NCI-H1436 (cell line): ENCODE data around the gene RIMS1.

ENCODE experiments used
- DNase-seq: peaks from one replicate; lab custom pipeline; 2025; lab: John Stamatoyannopoulos, UW

The RIMS1 gene

DNA sequence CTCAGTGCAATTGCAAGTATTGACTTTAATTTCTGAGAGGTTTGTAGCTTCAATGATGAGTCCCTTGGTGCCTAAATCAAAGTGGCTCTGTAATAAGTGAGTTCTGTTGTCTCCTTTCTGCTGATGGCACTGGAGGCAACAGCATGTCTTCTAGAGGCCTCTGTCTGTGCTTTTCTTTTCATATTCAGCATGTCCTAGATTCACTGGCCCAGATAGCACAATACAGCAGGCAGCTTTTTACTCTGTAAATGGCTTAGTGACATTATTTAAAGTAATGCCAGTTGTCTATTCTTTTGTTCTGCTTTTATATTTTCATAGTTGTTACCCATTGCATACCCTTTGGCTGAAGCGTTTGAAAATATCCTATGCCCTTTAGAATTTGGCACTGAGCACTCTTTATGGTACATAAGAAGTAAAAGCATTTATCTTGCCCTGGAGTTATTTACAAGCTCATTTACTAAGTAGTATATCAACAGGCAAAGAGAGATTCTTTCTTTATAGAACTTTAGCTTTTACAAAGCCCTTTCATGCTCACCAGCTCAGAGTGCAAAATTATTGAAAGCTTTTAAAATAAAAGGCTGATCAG, 464.0 kb downstream of the RIMS1 start:
- no peak for DNase-seq

DNA sequence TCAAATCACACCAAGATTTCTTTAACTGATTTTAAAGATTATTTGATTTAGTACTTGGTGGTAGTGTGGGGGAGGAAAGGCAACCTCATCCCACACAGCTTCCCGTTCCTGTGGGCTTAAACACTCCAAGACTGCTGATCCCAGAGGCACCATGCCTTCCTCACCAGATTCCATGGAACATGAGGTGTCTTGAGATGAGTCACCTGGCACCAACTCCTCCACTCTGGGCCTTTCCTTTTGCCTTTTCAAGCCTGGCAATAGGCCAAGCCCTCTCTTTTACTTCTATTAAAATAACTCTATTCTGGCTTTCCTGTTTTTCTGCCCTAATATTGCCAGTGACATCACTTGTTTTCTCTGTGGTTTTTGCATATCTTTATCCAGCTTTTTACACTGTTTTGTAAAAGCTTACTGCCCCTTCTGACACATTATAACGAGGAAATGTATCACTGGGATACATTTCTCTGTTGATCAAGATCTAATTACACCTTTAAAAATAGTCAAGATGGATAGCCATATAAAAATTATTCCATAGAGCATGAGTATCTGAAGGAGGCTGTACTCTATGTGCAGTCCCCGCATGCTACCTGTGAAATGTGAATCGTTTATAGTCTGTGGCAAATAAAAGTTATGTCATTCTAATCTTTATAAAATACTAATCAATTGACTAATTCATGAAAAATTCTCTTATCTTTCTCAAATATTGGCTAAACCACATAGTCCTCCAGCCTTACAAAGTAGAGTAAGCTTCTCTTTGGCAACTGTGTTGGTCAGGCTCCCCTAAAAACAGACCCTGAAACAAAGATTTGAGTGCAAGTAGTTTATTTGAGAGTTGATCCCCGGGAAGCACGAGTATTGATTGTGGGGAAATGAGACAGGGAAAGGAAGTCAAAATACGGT, 477.7 kb downstream of the RIMS1 start:
- no peak for DNase-seq

DNA sequence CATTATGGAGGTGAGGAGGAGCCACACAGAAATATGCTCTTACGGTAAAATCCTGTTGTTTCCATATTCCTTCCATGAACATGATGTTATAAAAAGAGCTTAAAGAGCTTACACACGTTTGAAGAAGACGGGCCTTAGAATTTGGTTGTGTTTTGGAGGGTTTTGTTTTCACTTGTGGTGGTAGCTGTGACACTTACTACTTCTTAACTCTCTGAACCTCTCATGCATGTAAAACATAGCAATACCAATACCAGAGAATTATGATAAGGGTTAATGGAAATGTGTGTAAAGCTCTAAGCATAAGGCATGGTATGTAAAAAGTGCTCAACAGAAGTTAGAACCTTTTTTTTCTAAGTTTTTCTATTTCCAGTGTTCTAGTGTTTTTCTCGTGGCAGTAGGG, 479.4 kb downstream of the RIMS1 start:
- no peak for DNase-seq

DNA sequence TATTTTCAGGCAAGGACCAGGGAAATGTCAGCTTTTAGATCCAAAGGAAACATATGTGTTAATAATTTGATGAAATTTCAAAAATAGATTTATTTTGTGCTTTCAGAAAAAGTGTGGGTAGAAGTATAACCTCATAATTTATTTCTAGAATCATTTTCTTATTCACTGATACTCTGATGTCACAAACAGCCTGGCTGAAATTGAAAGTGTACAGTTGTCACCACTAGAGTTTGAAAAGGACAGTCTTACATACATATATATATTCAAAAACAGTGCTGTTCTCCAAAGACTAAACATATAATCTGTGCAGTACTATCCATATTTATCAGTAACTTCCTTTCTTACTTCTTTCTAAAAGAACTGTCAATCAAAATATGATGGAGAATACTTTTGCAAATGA, 481.1 kb downstream of the RIMS1 start:
- DNase-seq = no peak

DNA sequence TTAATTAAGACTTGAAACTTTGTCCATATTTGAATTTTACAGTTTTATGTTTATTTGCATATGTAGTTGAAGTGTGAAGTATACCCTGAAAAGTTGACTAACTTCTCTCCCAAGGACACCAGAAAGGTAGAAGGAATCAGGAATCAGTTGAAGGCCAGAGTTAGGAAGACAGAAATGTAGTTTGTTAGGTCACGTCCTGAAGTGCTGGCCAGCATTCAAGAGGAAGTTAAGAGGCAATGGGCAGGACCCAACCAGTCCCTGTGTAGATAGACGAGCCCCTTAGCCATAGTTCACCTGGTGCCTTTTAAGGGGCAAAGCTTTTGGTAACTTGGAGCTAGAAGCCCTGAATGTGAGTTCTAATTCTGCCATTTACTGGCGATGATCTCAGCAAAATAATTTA, 485.1 kb downstream of the RIMS1 start:
- DNase-seq = no peak

DNA sequence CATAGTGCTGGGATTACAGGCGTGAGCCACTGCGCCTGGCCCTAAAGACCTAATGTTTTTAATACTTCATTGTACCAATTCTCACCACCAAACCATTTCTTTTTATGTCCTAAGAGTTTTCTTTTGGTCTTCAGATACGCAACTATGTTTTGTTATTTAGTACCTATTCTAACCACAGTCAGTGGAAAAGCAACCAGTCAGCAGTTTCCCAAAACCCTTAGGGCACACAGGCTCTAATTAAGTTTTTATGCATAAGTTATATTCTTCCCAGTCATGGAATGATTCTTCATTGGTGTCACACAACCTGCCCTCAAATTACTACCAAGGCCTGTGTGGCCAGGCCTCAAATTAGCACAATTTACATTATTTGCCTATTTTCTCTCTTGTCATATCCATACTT, 487.8 kb downstream of the RIMS1 start:
- no peak for DNase-seq

DNA sequence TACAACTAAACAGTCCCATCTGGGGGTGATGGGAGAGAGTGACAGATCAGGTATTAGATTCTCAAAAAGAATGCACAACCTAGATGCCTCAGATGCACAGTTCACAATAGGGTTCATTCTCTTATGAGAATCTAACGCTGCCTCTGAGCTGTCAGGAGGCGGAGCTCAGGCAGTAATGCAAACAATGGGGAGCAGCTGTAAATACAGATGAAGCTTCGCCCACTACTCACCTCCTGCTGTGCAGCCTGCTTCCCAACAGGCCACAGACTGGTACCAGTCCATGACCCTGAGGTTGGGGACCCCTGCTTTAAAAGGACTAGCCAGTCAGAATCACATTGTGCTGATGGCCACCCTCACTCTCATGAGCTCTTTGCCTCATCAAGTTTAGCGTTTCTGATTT, 488.5 kb downstream of the RIMS1 start:
- DNase-seq = no peak

DNA sequence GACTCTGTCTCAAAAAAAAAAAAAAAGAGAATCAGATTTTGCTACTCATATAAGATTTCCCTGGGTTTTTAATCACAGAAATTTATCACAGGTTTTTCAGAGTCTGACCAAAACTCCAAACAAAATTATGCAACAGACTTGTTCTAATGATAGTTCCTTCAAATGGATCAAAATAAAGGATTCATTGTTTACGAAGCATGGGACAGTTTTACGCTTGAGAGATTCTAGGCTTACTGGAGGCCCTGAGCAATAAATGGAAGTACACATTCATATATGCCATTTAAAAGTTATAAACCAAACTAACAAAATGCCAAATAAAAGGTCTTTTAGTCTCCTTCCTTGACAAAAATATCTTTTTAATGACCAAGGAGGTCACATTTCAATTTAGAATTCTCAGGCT, 490.4 kb downstream of the RIMS1 start:
- no peak for DNase-seq

DNA sequence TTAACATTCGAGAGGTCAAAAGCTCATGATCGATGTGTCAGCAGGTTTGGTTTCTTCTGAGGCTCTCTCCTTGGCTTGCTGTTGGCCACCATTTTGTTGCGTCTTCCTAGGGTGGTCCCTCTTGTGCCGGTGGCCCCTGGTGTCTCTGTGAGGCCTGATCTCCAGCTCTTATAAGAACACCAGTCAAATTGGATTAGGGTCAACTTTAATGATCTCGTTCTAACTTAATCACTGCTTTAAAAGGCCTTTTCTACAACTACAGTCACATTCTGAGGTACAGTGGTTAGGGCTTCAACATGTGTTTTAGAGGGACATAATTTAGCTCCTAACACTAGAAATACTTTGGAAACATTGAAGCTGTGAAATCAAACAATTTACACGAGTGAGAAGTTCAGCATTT, 494.7 kb downstream of the RIMS1 start:
- DNase-seq = no peak

DNA sequence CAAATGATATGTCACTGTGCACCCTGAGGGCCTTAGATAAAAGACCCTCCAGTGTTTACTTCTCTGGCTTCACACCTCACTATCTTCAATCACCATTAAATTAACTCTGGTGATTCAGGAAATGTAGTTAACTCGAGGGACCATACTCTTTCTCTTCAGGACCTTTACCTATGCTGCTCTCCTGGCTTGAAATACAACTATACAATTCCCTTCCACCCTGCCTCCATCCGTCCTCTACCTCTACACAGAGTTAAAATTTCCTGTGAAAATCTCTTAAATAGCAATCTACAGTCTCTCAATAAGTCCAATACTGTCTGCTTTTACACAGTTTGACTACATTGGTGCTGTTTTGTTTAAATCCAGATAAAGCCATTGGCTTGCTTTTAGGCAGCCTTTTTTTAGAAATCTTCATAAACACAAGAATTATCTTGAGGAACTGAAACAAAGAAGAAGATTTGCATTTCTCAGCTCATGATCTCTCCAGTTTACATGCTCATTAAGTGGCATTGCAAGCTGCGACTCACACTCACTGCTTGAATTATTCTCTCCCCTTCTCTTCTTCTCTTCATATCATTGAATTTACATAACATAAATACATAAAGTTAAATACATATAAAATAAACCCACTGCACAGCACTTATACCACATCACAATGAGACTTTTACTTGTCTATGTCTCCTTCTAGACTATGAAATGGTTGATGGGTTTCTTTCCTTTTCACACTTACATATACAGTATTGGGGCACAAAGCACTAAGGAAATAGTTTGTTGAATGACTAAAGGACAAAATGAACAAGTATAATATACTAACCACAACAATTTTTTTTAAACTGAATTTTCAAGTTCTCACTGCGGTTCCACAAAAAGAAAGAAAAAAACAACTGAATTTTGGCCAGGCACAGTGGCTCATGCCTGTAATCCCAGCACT, 496.5 kb downstream of the RIMS1 start:
- DNase-seq = no peak

DNA sequence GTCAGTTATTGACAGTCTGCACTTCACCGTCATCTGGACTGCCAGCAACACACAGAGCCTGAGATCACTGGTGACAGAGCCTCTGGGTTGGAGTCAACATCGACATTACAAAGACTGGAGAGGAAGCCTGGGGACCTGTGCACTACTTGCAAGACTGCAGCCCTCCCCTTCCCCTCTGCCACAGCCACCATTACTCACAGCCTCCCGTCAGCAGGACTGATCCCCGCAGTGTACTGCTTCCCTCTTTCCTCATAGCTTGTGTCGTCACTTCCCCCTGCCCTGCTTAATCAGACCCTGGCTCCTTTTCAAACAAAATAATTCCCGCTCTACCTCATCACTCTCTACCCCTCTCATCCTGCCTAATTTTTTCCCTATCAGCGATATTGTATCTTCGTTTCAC, 500.0 kb downstream of the RIMS1 start:
- no peak for DNase-seq

DNA sequence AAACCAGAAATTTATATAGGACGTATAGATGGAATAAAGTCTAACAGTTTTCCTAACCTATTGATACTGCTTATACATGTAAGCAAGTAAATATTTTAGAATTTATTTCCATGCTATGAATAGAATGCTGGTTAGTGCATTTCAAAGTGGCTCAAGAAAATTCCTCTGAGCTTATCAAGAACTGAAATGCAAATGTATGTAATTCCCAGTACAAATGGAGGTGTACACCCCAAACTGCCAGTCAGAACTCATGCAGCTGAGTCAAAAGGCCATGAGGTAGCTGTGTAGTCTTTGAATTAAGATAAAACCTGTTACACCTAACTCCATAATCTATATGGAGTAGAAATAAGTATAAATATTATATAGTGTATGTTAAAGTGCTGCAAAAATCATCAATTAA, 503.3 kb downstream of the RIMS1 start:
- no peak for DNase-seq

DNA sequence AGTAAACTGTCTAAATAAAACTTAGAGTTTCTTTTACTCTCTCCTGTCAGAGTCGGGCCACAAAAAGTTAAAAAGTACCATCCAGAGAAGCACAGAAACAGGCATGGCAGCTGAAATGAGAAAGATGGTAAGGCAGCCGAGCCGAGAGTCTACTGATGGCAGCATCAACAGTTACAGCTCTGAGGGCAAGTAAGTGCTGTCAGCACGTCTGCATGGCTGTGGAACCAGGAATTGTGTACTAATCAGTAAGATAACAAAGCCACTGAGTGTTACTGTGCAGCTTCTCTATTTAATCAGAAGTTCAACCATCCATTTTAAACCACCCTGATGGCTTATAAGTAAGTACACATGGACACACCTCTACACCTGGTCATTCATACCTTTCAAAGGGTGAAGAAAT, 504.2 kb downstream of the RIMS1 start:
- no peak for DNase-seq

DNA sequence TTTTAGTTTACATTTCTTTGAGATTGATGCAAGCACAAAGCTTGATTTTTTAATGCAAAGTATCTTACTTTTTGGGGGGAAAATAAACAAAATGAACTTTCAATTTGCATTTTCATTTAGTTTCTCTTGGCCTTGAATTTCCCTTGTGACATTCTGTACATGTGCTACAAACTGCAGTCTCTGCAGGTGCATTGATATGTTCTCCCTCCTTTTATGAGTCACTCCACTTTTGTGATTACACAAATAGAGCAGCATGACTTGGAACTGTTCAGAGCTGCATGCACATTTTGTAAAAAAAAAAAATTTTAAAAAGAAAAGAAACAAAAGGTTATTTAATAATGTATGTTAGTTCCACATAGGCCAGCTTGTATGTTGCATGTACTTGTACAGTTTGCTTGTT, 515.5 kb downstream of the RIMS1 start:
- DNase-seq = no peak

DNA sequence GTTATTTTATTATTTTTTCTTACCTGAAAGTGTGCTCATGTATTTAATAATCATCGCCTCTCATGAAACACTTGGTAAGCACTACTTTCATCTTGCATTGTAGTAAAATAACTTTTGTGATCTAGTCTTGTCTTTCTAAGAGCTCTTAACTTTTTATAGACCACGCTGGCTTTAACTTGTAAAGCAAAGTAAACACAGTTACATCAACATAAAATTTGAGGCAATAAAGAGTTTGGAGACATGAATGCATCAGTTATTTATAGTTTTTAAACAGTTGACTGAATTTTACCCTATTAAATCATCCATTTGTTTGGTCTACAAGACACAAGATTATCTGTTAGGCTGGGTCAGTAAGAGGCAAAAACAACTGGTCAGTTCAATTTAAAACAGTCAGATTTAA, 517.1 kb downstream of the RIMS1 start:
- no peak for DNase-seq

DNA sequence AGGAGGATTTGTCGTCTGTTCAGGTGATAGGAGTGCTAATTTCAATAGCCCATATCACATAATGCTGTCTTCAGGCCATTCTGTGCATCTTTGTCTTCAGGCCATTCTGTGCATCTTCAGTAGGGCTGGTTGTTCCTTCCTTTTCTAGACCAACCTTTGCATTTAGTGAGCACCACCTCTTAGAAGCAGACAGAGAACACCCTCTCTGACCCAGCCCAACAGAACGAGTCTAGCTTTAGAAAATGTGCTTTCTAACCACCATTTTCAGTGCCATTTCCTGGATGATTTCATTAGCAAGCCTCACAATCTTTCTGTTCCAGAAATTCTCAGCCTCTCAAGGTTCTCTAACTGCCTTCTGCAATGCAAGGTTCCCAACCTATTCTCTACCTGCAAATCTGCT, 520.2 kb downstream of the RIMS1 start:
- DNase-seq = no peak

DNA sequence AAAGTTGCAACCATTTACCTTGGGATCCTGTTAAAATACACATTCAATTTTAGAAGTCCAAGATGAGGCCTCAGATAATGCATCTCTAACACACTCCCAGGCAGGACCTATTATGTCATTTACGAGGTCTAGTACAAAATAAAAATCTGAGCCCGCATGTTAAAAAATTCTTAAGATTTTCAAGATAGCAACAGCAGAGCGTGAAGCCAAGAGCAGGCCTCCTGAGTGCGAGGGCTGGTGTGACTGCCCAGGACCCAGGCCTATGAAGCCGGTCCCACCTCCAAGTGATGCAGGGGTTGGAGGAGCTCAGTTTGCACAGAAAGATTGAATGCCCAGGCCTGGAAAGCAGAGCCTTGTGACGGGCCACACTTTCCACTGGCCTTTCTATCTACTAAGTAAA, 524.4 kb downstream of the RIMS1 start:
- DNase-seq = no peak

DNA sequence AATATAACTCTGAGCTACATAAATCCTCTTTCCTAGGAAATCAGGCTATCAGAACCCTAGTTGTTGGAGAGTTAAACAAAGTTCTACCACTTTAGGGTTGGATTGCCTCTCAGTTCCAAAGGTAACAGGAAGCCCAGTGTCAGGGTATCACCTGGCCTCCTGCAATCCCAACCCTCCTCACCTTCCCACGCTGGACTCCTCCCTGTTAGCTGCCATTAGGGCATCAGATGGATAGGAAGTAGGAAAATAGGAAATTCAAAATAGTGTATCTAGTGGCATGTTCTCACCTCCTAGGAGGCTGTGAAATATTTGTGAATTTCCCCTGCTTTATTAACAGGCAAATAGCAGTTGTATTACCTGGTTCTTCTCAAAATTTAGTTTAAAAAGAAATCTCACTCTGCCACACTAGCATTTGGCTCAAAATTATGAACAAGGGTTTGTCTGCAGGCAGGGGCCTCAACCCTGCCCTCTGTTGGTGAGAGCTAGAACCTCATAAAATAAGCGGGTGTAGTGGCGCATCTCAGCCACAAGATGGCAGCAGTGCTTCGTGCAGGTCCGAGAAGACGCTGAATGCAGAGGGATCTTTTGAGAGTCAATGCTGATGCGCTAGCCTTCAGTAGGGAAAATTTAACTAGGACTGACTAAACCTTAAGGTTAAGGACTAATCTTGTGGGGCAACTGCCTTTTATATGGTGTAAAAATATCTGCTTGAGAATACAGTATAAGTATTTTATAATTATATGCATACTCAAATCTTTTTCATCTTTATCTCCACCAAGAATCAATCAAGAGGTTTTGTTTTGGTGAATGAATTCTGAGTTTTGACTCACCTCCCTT, 525.7 kb downstream of the RIMS1 start:
- peak; percentile 77 for DNase-seq

DNA sequence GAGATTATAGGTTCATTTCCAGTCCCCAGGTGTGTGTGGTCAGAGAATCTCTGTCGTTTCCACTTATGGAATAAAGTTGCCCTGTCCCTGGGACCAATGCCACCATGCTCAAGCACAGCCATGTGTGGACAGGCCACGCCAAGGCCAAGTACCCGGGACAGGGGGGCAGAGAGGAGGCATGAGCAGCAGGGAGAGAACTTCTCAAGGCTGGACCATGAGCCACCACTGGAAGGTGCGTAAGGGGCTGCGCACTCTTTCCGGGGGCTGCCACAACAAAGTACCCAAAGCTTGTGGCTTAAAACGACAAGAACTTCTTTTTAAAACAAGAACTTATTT, 526.3 kb downstream of the RIMS1 start:
- DNase-seq = no peak

DNA sequence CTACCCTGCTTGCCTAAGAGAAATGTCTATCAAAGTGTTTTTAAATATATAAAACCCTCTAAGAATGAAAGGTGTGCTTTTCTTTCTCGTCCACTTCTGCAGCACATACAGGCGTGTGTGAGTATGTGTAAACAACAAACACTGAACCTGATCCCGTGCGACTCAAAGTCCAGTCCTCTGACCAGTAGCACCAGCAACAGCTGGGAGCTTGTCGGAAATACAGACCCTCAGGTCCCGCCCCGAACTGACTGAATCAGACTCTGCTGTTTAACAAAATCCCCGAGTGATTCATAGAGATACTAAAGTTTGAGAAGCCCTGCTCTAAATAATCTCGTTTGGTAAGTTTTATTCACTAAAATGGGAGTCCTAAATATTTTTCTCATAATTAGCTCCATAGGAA, 527.5 kb downstream of the RIMS1 start:
- DNase-seq = no peak

DNA sequence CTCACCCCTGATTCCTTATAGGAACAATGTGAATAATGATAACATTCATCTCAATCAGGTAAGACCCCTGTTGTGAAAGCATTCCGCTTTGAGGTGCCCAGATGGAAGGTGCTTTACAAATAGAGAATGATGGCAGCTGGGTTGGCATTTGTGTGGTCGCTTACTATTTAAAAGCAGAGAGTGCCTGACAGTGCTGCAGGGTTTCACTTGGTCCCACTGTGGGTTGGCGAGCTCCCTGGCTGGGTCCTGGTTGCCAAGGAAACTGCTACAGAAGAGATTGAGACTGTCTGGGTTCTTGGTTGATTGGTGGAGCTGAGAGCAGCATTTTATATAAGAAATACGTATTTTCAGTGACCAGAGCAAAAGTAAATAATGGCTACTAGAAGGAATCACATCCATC, 528.3 kb downstream of the RIMS1 start:
- DNase-seq = no peak
